Skeletal muscle tissue (tissue), 4 donors: ENCODE measurements around the gene THRSP. TPM values are rescaled to one million over a fixed set of nuclear protein-coding genes. Genes with fewer than 3 reads are reported as not detected.
"Not testable (repeated sequence)": the region's sequence is repeated elsewhere in the genome, so short reads cannot be mapped to it uniquely, and the experiment has no call there.

Experiments
- H3K27ac ChIP-seq: one replicate; pipeline ENCODE4 v1.7.0; 2013; ENCODE audit warnings: mild to moderate bottlenecking, low read depth, low read length, inconsistent platforms
- H3K27me3 ChIP-seq, 3 donors: one replicate each; pipeline ENCODE4 v1.7.0; 2013; ENCODE audit warnings: low read length in 3 of 3; ENCODE audit not compliant: control insufficient read depth in 3 of 3, insufficient read depth in 3 of 3
- H3K36me3 ChIP-seq, 3 donors: one replicate each; pipeline ENCODE4 v1.7.0; 2013; ENCODE audit warnings: low read length in 3 of 3; ENCODE audit not compliant: control insufficient read depth in 3 of 3, insufficient read depth in 3 of 3
- H3K4me1 ChIP-seq, 3 donors: one replicate each; pipeline ENCODE4 v1.7.0; 2013; ENCODE audit warnings: low read length in 3 of 3, mild to moderate bottlenecking in 3 of 3; ENCODE audit not compliant: control insufficient read depth in 3 of 3, insufficient read depth in 3 of 3
- H3K4me3 ChIP-seq, 3 donors: one replicate each; pipeline ENCODE4 v1.7.0; 2013; ENCODE audit warnings: low read length in 3 of 3
- H3K9ac ChIP-seq, 3 donors: one replicate each; pipeline ENCODE4 v1.7.0; 2013; ENCODE audit warnings: low read length in 3 of 3, mild to moderate bottlenecking in 3 of 3, moderate library complexity in 2 of 3, low read depth in 1 of 3
- H3K9me3 ChIP-seq, 3 donors: one replicate each; pipeline ENCODE4 v1.7.0; 2013; ENCODE audit warnings: low read length in 3 of 3; ENCODE audit not compliant: control insufficient read depth in 3 of 3
- total RNA-seq: library from RNA; depleted of rRNA; stranded (reverse); fragments of >200 nt; gene quantifications from one replicate; pipeline ENCODE4 v1.2.3, GENCODE V29; 2014
- donor health status: Osteomylitis.

Gene THRSP
- total RNA-seq, 1 donor from 2014 or later, result 26.1 TPM

DNA sequence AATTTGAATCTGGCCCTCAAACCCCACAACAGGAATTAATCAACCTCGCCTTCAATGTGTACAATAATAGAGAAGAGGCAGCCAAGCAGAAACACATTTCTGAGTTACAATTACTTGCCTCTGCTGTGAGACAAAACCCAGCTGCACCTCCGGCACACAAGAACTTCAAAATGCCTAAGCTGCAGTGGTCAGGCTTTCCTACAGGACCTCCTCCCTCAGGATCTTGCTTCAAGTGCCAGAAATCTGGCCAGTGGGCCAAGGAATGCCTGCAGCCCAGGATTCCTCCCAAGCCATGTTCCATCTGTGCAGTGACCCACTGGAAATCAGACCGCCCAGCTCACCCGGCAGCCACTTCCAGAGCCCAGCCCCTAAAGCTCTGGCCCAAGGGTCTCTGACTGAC is 19.4 kb downstream of the THRSP start:
- Histone ChIP-seq H3K4me3 (no peak overlapping the region), H3K36me3 (no peaks in the 10 kb centered on the region), H3K27ac (no peak overlapping the region), H3K4me1 (peaks cover 10 to 21% (median 12%) of the 10 kb centered on the region in 3 donors), H3K9me3 (no peaks in the 10 kb centered on the region), H3K9ac (no peak overlapping the region), H3K27me3 (no peaks in the 10 kb centered on the region)

DNA sequence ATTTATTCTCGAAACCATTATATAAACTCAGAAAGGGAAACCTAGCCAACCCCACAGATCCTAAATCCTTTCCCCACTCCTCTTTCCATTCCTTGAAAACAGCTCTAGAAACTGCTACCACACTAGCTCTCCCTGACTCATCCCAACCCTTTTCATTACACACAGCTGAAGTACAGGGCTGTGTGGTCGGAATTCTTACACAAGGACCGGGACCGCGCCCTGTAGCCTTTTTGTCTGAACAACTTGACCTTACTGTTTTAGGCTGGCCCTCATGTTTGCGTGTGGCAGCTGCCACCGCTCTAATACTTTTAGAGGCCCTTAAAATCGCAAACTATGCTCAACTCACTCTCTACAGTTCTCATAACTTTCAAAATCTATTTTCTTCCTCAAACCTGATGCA is 20.8 kb downstream of the THRSP start:
- H3K4me1 ChIP-seq, H3K27me3 ChIP-seq, H3K4me3 ChIP-seq, H3K27ac ChIP-seq, H3K9ac ChIP-seq, H3K9me3 ChIP-seq, H3K36me3 ChIP-seq: not testable (repeated sequence)

DNA sequence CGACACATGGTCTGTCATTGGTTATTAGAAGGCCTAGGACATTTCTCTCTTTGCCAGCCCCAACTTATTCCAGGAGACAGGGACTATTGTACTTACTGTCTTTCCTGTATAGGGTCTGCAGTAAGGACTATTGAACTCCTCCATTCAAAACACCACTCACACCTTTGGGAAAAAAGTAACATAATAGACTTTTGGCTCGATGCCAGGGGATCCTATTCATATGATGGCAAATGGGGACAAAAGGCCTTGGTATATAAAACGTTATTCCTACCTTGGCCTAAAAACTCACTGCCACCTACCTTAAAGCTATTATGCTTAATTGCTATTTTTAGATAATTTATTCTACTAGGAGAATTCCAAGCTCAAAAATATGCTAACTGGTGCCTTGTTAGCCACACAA is 22.3 kb downstream of the THRSP start:
- H3K27me3 ChIP-seq, result no peaks in the 10 kb centered on the region
- H3K9me3 ChIP-seq, result no peaks in the 10 kb centered on the region
- no peak overlapping the region for H3K4me3 ChIP-seq
- H3K4me1 ChIP-seq, result no peaks in the 10 kb centered on the region
- H3K27ac ChIP-seq, result no peak overlapping the region
- H3K36me3 ChIP-seq, result no peaks in the 10 kb centered on the region
- no peak overlapping the region for H3K9ac ChIP-seq

DNA sequence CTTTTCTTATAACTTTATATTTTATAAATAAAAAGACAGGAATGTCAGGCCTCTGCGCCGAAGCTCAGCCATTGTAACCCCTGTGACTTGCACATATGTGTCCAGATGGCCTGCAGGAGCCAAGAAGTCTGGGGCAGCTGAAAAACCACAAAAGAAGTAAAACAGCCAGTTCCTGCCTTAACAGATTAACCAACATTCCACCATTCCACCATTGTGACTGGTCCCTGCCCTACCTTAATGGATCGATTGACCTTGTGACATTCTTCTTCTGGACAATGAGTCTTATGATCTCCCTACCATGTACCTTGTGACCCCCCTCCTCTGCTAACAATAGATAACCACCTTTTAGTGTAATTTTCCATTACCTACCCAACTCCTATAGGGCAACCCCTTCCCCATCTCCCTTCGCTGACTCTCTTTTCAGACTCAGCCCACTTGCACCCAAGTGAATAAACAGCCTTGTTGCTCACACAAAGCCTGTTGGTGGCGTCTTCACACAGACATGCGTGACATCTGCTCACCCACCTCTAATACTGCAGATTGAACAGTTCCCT is 22.9 kb downstream of the THRSP start:
- H3K4me3 ChIP-seq, H3K9me3 ChIP-seq, H3K36me3 ChIP-seq, H3K9ac ChIP-seq, H3K27ac ChIP-seq, H3K4me1 ChIP-seq, H3K27me3 ChIP-seq: not testable (repeated sequence)

DNA sequence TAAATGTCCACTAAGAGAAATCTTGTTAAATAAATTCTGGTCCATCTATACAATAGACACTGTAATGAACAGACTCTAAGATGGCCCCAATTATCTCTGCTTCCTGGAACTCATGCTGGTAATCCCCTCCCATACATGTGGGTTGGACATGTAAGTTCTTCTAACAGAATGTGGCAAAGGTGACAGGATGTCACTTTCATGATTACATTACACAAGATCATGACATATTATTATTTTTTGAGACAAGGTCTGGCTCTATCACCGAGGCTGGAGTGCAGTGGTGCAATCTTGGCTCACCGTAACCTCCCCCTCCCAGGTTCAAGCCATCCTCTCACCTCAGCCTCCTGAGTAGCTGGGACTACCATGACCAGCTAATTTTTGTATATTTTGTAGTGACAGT is 30.6 kb downstream of the THRSP start:
- Histone ChIP-seq H3K27ac (no peak overlapping the region), H3K4me1 (no peaks in the 10 kb centered on the region), H3K27me3 (no peaks in the 10 kb centered on the region), H3K9me3 (no peaks in the 10 kb centered on the region), H3K36me3 (peaks cover 0 to 6% (median 4%) of the 10 kb centered on the region in 3 donors), H3K4me3 (no peak overlapping the region), H3K9ac (no peak overlapping the region)

DNA sequence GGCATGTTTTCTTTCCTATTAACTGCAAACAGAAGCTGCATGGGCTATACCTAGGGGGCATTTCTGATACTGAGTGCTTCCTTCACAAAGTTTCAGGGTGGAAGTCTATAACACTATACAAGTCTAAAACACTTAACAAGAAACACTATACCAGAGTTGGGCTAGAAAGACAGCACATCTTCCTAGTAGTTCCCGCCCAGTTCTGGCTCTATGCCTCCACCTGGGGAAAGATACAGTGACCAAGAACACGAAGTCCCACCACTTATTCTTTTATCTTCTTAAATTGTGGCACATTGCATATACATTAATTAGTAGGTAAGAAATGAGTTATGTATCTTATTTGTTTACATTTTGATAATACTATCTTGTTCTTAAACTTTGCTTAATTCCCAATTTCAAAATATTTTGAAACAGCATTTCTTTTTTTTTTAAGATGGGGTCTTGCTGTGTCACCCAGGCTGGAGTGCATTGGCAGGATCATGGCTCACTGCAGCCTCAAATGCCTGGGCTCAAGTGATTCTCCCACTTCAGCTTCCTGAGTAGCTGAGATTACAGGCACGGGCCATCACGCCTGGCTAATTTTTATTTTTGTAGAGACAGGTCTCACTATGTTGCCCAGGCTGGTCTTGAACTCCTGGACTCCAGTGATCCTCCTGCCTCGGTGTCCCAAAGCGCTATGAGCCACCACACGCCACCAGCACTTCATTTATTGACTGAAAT is 34.2 kb downstream of the THRSP start:
- Histone ChIP-seq H3K36me3 (peaks cover 0 to 10% (median 6%) of the 10 kb centered on the region in 3 donors), H3K4me1 (peaks cover 0 to 6% (median 0%) of the 10 kb centered on the region in 3 donors)

DNA sequence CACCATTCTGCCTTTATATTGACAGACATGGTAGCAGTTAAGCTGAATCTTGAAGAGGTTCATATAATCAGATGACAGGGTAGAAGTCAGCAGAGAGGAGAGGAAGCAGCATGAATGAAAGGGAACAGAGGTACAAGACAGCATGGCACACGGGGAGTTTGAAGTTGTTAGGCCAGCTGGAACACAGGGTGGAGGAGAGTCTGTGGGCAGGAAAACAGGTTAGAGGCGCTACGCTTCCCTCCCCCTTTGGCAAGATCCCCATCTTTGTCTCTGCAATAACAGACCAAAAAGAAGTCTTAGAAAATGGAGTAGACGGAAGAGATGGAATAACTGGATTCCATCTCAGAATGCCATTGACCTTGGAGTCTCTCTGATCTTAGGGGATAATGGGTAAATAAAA is 36.0 kb downstream of the THRSP start:
- Histone ChIP-seq H3K9me3 (no peaks in the 10 kb centered on the region), H3K27me3 (no peaks in the 10 kb centered on the region), H3K4me1 (peaks cover 0 to 6% (median 0%) of the 10 kb centered on the region in 3 donors), H3K27ac (no peak overlapping the region), H3K9ac (no peak overlapping the region), H3K4me3 (no peak overlapping the region), H3K36me3 (peaks cover 6 to 8% (median 6%) of the 10 kb centered on the region in 3 donors)

More for the DNA sequence above, 34.2 kb downstream of the THRSP start:
- Histone ChIP-seq H3K27me3 (no peaks in the 10 kb centered on the region), H3K9ac (no peak overlapping the region), H3K4me3 (no peak overlapping the region), H3K9me3 (no peaks in the 10 kb centered on the region), H3K27ac (no peak overlapping the region)

DNA sequence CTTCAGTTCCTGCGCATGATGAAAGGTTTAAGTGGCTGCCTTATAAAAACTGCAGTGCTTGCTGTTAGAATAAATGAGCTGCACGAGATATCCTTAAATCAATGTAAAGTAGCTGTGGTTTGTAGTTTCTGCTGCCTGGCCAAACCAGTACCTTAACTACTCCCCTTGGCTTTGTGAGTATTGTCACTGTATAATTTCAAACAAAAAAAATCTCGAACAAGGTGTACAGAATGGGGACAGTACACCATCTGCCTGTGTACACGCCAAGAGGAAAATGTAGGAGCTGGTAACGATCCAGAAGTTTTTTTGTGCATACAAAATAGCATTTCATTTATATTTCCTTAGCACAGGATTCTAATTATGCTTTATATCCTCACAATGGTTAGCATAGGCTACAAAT is 36.6 kb downstream of the THRSP start:
- H3K36me3 ChIP-seq, result peaks cover 4 to 6% (median 6%) of the 10 kb centered on the region in 3 donors

DNA sequence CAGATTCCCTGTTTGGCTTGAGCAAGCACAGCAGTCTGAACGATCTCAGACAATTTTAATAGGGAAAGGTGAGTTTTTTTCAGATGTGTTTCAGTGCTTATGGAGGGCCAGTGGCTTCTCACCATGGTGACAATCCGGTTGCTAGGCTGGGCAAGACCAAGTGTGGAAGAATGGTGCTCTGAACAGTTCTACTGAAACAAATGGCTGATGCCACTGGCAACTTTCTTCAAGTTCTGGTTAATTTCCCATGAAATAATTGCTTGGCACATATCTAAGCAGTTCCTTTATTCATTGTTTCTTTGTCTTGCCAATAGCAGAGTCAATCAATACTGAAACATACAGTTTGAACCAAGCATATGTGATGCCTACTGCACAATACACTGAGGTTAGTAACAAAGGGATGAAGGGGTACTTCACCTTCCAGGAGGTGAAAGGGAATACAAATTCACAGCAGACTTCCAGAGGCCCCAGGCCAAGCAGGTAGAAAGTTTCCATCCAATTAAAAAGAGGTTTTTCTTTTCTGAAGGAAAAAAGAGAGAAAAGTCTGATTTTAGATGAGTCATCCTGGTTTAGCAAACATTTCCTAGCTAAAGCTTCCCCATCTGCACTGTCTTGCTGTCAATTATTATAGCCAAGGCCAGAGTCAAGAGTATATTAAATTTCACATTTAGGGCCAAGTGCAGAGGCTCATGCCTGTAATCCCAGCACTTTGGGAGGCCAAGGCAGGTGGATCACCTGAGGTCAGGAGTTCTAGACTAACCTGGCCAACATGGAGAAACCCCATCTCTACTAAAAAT is 37.2 kb downstream of the THRSP start:
- no peak overlapping the region for H3K27ac ChIP-seq

More for the DNA sequence above, 36.6 kb downstream of the THRSP start:
- H3K4me3 ChIP-seq, result no peak overlapping the region
- no peaks in the 10 kb centered on the region for H3K9me3 ChIP-seq
- H3K4me1 ChIP-seq, result peaks cover 0 to 6% (median 0%) of the 10 kb centered on the region in 3 donors
- no peak overlapping the region for H3K27ac ChIP-seq
- H3K27me3 ChIP-seq, result no peaks in the 10 kb centered on the region
- no peak overlapping the region for H3K9ac ChIP-seq

More for the DNA sequence above, 37.2 kb downstream of the THRSP start:
- peaks cover 4 to 6% (median 6%) of the 10 kb centered on the region in 3 donors for H3K36me3 ChIP-seq
- no peaks in the 10 kb centered on the region for H3K9me3 ChIP-seq
- H3K4me3 ChIP-seq, result no peak overlapping the region
- H3K9ac ChIP-seq, result no peak overlapping the region
- H3K4me1 ChIP-seq, result peaks cover 0 to 6% (median 0%) of the 10 kb centered on the region in 3 donors
- no peaks in the 10 kb centered on the region for H3K27me3 ChIP-seq
